CD4-positive, alpha-beta memory T cell (primary cell): Measurements from ENCODE around the gene LRRC49. TPM values are rescaled to one million over a fixed set of nuclear protein-coding genes. Genes with fewer than 3 reads are reported as not detected.

ENCODE experiments used
- CTCF ChIA-PET: fragments of 350-600 bp; sonication (Branson Sonifier 250); formaldehyde crosslinking; loops from one replicate; lab custom pipeline; 2021; ENCODE audit warnings: inconsistent platforms; ENCODE audit not compliant: partially characterized antibody; lab: Charles Lee
- POLR2A ChIA-PET: fragments of 350-600 bp; sonication (Branson Sonifier 250); formaldehyde crosslinking; loops from one replicate; lab custom pipeline; 2021; ENCODE audit not compliant: partially characterized antibody; lab: Charles Lee
- DNase-seq, 5 donors: peaks; one replicate each; pipeline versions ENCODE4 v3.0.0 to v3.0.0-alpha.2; 2020 to 2022; ENCODE audit warnings: mixed read lengths in 1 of 5
- H3K27ac ChIP-seq: one replicate; pipeline ENCODE4 v1.7.0; 2013; ENCODE audit warnings: low read depth, low read length
- H3K27me3 ChIP-seq: 2 replicates; pipeline ENCODE4 v1.7.0; 2013; ENCODE audit warnings: mild to moderate bottlenecking, low read length, moderate library complexity; ENCODE audit not compliant: insufficient read depth
- H3K36me3 ChIP-seq: 2 replicates; pipeline ENCODE4 v1.7.0; 2013; ENCODE audit warnings: mild to moderate bottlenecking, low read length, moderate library complexity; ENCODE audit not compliant: insufficient read depth
- H3K4me1 ChIP-seq: 2 replicates; pipeline ENCODE4 v1.7.0; 2013; ENCODE audit warnings: mild to moderate bottlenecking, low read length, moderate library complexity; ENCODE audit not compliant: insufficient read depth
- H3K4me3 ChIP-seq, 2 donors: one replicate each; pipeline ENCODE4 v1.7.0; 2013; ENCODE audit warnings: low read length in 2 of 2, mild to moderate bottlenecking in 1 of 2
- H3K9me3 ChIP-seq, 2 donors: one replicate each; pipeline ENCODE4 v1.7.0; 2013; ENCODE audit warnings: low read length in 2 of 2, control low read depth in 1 of 2; ENCODE audit not compliant: control insufficient read depth in 1 of 2
- H3K27ac Mint-ChIP-seq, 7 donors: one replicate each; pipeline ENCODE4 v1.8.0; 2020 to 2021; ENCODE audit warnings: mixed read lengths in 7 of 7, mild to moderate bottlenecking in 6 of 7, inconsistent platforms in 3 of 7, moderate library complexity in 3 of 7
- H3K27me3 Mint-ChIP-seq, 2 donors: one replicate each; pipeline ENCODE4 v1.8.0; 2020 to 2021; ENCODE audit warnings: mixed read lengths in 2 of 2
- H3K36me3 Mint-ChIP-seq, 2 donors: one replicate each; pipeline ENCODE4 v1.8.0; 2020 to 2021; ENCODE audit warnings: mixed read lengths in 2 of 2, inconsistent platforms in 1 of 2, mild to moderate bottlenecking in 1 of 2
- H3K4me1 Mint-ChIP-seq, 4 donors: one replicate each; pipeline ENCODE4 v1.8.0; 2020 to 2021; ENCODE audit warnings: mixed read lengths in 4 of 4, mild to moderate bottlenecking in 1 of 4
- H3K4me3 Mint-ChIP-seq, 8 donors: one replicate each; pipeline ENCODE4 v1.8.0; 2020 to 2021; ENCODE audit warnings: mixed read lengths in 8 of 8, mild to moderate bottlenecking in 7 of 8, moderate library complexity in 6 of 8, inconsistent platforms in 3 of 8
- H3K9me3 Mint-ChIP-seq, 8 donors: one replicate each; pipeline ENCODE4 v1.8.0; 2020 to 2021; ENCODE audit warnings: mixed read lengths in 8 of 8, mild to moderate bottlenecking in 5 of 8, inconsistent platforms in 3 of 8, moderate library complexity in 1 of 8
- intact Hi-C: fragments of 100-400 bp; cut with micrococcal nuclease; formaldehyde crosslinking; loops from one replicate; pipeline ENCODE4 v1.15.1; 2023
- polyA plus RNA-seq, 2 donors: library from polyadenylated mRNA; unstranded; fragments of 300-500 nt; fragmentation: Illumina TruSeq; gene quantifications; one replicate each; pipeline ENCODE4 v1.2.3, GENCODE V29; 2021
- total RNA-seq, 2 experiments: library from RNA; stranded (reverse); gene quantifications; one replicate each; pipeline ENCODE4 v1.2.3, GENCODE V29; 2021

The LRRC49 gene
- total and polyA plus RNA-seq, 4 experiments from 2014 or later: 0.20 to 0.75 (median 0.50) TPM; not detected in 1

GRCh38 chr15:71091601-71092000 lies 199.0 kb downstream of the LRRC49 start:
- H3K4me1 ChIP-seq: no peaks in the 10 kb centered on the region
- no peak overlapping the region for H3K4me3 Mint-ChIP-seq
- H3K27ac ChIP-seq: no peak overlapping the region
- ChIA-PET POLR2A (no interaction called here), CTCF (no interaction called here)
- no peaks in the 10 kb centered on the region for H3K27me3 ChIP-seq
- no peaks in the 10 kb centered on the region for H3K4me1 Mint-ChIP-seq
- H3K36me3 ChIP-seq: no peaks in the 10 kb centered on the region
- peaks cover 0 to 11% (median 2%) of the 10 kb centered on the region in 8 donors for H3K9me3 Mint-ChIP-seq
- H3K27me3 Mint-ChIP-seq: peaks cover 12 to 13% of the 10 kb centered on the region in 2 donors
- H3K9me3 ChIP-seq: no peaks in the 10 kb centered on the region
- intact Hi-C loops: no loop called here
- no peak for DNase-seq
- H3K4me3 ChIP-seq: no peak overlapping the region
- no peaks in the 10 kb centered on the region for H3K36me3 Mint-ChIP-seq
- no peak overlapping the region for H3K27ac Mint-ChIP-seq

- Histone ChIP-seq H3K27ac (no peak overlapping the region), H3K27me3 (no peaks in the 10 kb centered on the region), H3K36me3 (no peaks in the 10 kb centered on the region), H3K4me3 (no peak overlapping the region), H3K9me3 (no peaks in the 10 kb centered on the region), H3K4me1 (no peaks in the 10 kb centered on the region)
- no peak for DNase-seq
- ChIA-PET CTCF (no interaction called here), POLR2A (no interaction called here)
- H3K9me3 Mint-ChIP-seq: peaks cover 0 to 10% (median 2%) of the 10 kb centered on the region in 8 donors
- intact Hi-C loops: no loop called here
- H3K27ac Mint-ChIP-seq: no peak overlapping the region
- peaks cover 9 to 12% of the 10 kb centered on the region in 2 donors for H3K27me3 Mint-ChIP-seq
- H3K4me3 Mint-ChIP-seq: no peak overlapping the region
- H3K36me3 Mint-ChIP-seq: no peaks in the 10 kb centered on the region
- no peaks in the 10 kb centered on the region for H3K4me1 Mint-ChIP-seq
Measured at GRCh38 chr15:71092056-71092600, 199.5 kb downstream of the LRRC49 start.

DNA sequence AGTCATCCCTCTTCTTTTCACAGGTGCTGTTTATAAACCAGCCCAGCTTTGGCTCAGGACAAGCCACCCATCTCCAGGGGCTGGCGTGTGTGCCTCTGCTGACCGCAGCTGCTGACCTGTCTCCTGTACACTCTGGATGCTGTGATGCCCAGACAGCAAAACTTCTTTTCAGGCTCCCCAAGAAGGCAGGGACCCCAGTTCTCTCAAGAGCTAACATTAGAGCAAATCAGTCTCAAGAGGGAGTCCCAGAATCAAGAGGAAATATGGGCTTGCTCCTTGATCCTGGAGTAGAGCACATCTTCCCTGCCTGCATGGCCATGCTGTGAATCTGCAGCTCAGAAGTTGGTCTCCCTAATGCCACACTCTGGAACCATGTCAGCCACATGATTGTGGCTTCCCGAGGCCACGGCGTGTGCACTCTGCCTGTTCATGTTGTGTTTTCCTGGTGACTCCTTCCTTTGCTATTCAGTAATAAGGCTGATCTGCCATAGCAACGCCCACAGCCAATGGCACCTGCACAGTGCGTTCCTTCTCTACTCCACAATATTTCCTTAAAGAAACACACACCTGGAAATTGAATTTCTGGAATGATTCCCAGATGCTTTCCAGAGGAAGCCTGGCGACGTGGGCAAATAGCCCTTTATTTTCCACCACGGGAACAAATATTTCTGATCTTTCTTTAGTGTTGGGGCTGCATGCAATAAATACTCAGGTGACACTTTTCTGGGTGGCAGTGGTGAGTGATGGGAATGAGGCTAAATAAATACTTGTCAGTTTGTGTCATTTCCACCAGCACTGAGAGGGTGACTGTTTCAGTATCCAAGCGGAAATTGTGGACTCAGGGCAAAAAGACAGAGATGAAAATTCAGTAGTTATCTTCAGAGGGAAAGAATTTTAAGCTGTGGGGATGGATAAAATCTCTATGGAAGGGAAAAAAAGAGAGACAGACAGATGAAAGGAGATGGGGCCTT lies 200.7 kb downstream of the LRRC49 start:
- no peak overlapping the region for H3K4me3 Mint-ChIP-seq
- H3K27ac Mint-ChIP-seq: no peak overlapping the region
- DNase-seq: no peak
- intact Hi-C loops: no loop called here
- Histone ChIP-seq H3K27ac (no peak overlapping the region), H3K36me3 (no peaks in the 10 kb centered on the region), H3K4me1 (no peaks in the 10 kb centered on the region), H3K9me3 (no peaks in the 10 kb centered on the region), H3K4me3 (no peak overlapping the region), H3K27me3 (no peaks in the 10 kb centered on the region)
- POLR2A ChIA-PET: no interaction called here
- peaks cover 0 to 8% (median under 1%) of the 10 kb centered on the region in 8 donors for H3K9me3 Mint-ChIP-seq
- no peaks in the 10 kb centered on the region for H3K36me3 Mint-ChIP-seq
- H3K4me1 Mint-ChIP-seq: no peaks in the 10 kb centered on the region
- H3K27me3 Mint-ChIP-seq: peaks cover 7 to 11% of the 10 kb centered on the region in 2 donors
- CTCF ChIA-PET: no interaction called here

GRCh38 chr15:71094137-71094536 lies 201.5 kb downstream of the LRRC49 start:
- no peak overlapping the region for H3K4me3 Mint-ChIP-seq
- CTCF ChIA-PET: no interaction called here
- POLR2A ChIA-PET: no interaction called here
- Histone ChIP-seq H3K4me1 (no peaks in the 10 kb centered on the region), H3K9me3 (no peaks in the 10 kb centered on the region), H3K4me3 (no peak overlapping the region), H3K27me3 (no peaks in the 10 kb centered on the region), H3K27ac (no peak overlapping the region), H3K36me3 (no peaks in the 10 kb centered on the region)
- intact Hi-C loops: no loop called here
- H3K27ac Mint-ChIP-seq: no peak overlapping the region
- DNase-seq: no peak
- H3K27me3 Mint-ChIP-seq: peaks cover 7 to 11% of the 10 kb centered on the region in 2 donors
- peaks cover 0 to 6% (median 0%) of the 10 kb centered on the region in 8 donors for H3K9me3 Mint-ChIP-seq
- no peaks in the 10 kb centered on the region for H3K4me1 Mint-ChIP-seq
- no peaks in the 10 kb centered on the region for H3K36me3 Mint-ChIP-seq

- H3K4me1 Mint-ChIP-seq: no peaks in the 10 kb centered on the region
- no peak overlapping the region for H3K27ac Mint-ChIP-seq
- no peaks in the 10 kb centered on the region for H3K9me3 ChIP-seq
- H3K27me3 Mint-ChIP-seq: peaks cover 3 to 9% of the 10 kb centered on the region in 2 donors
- intact Hi-C loops: no loop called here
- H3K27me3 ChIP-seq: no peaks in the 10 kb centered on the region
- peaks cover 0 to 6% (median 0%) of the 10 kb centered on the region in 8 donors for H3K9me3 Mint-ChIP-seq
- no peak overlapping the region for H3K27ac ChIP-seq
- no peaks in the 10 kb centered on the region for H3K36me3 Mint-ChIP-seq
- no peaks in the 10 kb centered on the region for H3K36me3 ChIP-seq
- H3K4me3 Mint-ChIP-seq: no peak overlapping the region
- DNase-seq: no peak
- ChIA-PET POLR2A (no interaction called here), CTCF (no interaction called here)
- H3K4me3 ChIP-seq: no peak overlapping the region
- H3K4me1 ChIP-seq: no peaks in the 10 kb centered on the region
Measured at GRCh38 chr15:71096676-71097075, 204.1 kb downstream of the LRRC49 start.

GRCh38 chr15:71097890-71098289 lies 205.3 kb downstream of the LRRC49 start:
- H3K36me3 Mint-ChIP-seq: no peaks in the 10 kb centered on the region
- no peak for DNase-seq
- peaks cover 0 to 6% (median 0%) of the 10 kb centered on the region in 8 donors for H3K9me3 Mint-ChIP-seq
- H3K36me3 ChIP-seq: no peaks in the 10 kb centered on the region
- H3K9me3 ChIP-seq: no peaks in the 10 kb centered on the region
- H3K27ac ChIP-seq: no peak overlapping the region
- no peak overlapping the region for H3K4me3 ChIP-seq
- H3K4me1 ChIP-seq: no peaks in the 10 kb centered on the region
- H3K27me3 Mint-ChIP-seq: peaks cover 0 to 2% of the 10 kb centered on the region in 2 donors
- intact Hi-C loops: no loop called here
- CTCF ChIA-PET: interaction anchor here (0.6 kb wide), 1 partner anchor 23 kb away, joined by 3 read pairs; no protein-coding TSS in a partner anchor
- no peaks in the 10 kb centered on the region for H3K27me3 ChIP-seq
- no peak overlapping the region for H3K27ac Mint-ChIP-seq
- POLR2A ChIA-PET: no interaction called here
- no peaks in the 10 kb centered on the region for H3K4me1 Mint-ChIP-seq
- no peak overlapping the region for H3K4me3 Mint-ChIP-seq

DNA sequence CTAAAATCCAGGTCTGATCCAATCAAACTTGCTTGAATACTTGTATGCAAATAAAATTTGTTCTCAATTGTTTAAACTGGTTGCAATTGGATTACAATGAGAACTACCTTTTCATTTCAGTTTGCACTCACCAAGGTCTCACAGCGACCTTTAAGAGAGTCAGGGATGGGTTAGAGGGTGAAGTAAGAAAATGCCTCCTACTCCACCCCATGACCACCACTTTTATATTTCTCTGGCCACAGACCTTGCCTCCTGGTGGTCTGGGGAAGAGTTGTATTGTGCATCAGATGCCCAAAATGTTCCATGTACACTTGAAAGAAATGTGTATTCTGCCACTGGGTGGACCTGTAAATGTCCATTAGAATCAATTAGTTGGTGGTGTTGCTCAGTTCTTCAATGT lies 206.3 kb downstream of the LRRC49 start:
- Mint-ChIP-seq H3K27me3 (peaks cover 0 to 6% of the 10 kb centered on the region in 2 donors), H3K4me1 (no peaks in the 10 kb centered on the region), H3K27ac (no peak overlapping the region), H3K36me3 (no peaks in the 10 kb centered on the region), H3K4me3 (no peak overlapping the region), H3K9me3 (peaks cover 0 to 2% (median 0%) of the 10 kb centered on the region in 8 donors)
- POLR2A ChIA-PET: no interaction called here
- Histone ChIP-seq H3K4me1 (no peaks in the 10 kb centered on the region), H3K27ac (no peak overlapping the region), H3K4me3 (no peak overlapping the region), H3K36me3 (no peaks in the 10 kb centered on the region), H3K9me3 (no peaks in the 10 kb centered on the region), H3K27me3 (no peaks in the 10 kb centered on the region)
- intact Hi-C loops: no loop called here
- CTCF ChIA-PET: no interaction called here
- no peak for DNase-seq
